ENCODE results near the gene GPC6. TPM values are rescaled to one million over a fixed set of nuclear protein-coding genes. Genes with fewer than 3 reads are reported as not detected.
"Not testable (repeated sequence)": the region's sequence is repeated elsewhere in the genome, so short reads cannot be mapped to it uniquely, and the experiment has no call there.

GPC6 gene
- polyA plus RNA-seq, 1 donor, result 66.0 TPM

DNA sequence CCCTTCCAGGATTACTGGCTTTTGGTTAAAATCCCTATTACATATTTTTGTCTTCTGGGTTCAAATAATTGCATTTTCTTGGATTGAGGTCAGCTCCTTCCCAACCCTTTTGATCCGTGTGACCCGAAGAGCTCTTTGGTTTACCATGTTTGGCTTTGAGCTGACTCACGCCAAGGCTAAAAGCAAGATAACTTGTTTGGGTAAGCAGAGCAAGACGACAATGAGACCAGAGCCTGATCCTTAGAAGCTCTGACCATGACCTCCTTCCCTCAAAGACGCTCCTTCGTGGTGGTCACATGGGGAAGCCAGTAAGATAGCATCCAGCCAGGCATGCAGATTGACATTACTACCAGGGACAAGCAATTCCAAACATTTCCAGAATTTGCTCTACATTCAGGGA is 1099.0 kb downstream of the GPC6 start:
- DNase-seq, result no peak

GRCh38 chr13:94327318-94327717 is 1100.7 kb downstream of the GPC6 start:
- peak; percentile 54 for DNase-seq

- DNase-seq, result no peak
Measured at GRCh38 chr13:94328381-94329041, 1101.9 kb downstream of the GPC6 start.

DNA sequence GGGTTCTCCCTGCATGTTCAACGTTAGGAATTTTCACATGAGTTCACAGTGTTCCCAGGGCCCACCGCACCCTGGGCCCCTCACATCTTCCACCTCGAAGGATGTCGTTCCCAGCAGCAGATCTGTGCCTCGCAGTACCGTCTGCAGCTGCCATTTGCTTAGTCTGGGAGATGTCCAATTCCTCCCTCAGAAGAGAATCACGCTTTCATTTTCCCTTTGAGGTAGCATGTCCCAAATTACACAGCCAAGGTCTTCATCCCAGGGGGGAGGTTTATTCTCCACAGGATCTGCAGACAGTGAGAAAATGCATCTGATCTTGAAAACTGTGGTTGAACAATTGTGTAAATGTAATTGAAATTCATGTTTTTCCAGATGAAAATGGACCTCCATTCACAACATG is 1102.7 kb downstream of the GPC6 start:
- DNase-seq, result no peak

DNA sequence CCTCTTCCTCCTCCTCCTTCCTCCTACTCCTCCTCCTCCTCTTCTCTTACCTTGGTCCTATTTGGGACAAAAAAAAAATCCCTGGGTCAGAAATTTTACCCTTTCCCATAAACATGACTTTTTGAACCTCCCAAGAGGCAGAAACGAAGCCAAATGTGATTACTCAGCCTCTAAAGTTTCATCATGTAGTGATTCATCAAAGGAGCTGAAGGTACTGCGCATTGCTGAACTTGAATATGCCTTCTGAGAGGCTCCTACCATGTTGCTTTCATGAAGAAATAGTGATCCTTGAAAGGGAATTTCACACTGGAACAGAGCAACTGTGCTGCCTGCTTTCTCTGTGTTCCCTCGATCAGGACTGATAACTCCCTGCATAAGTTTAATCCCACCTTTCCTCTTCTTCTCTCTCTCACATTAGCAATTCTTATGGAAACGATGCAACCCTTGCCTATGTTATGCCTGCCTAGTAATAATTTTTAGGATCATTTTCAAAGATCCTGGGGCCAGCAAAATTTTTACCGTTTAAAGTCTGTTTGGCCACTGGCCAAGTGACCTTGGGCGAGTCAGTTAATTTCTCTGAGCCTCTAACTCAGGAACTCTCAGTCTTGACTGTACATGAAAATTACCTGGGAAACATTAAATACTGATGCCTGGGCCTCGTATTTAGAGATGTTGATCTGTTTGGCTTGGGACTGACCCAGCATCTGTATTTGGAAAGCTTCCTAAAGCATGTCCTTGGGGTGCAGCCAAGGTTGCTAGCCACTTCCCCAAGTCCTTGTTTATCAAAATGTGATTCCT is 1103.3 kb downstream of the GPC6 start:
- DNase-seq, result no peak

GRCh38 chr13:94330552-94331071 is 1104.0 kb downstream of the GPC6 start:
- DNase-seq, result no peak

GRCh38 chr13:94331281-94331680 is 1104.7 kb downstream of the GPC6 start:
- DNase-seq, result no peak

GRCh38 chr13:94332359-94333096 is 1105.9 kb downstream of the GPC6 start:
- DNase-seq, result no peak

DNA sequence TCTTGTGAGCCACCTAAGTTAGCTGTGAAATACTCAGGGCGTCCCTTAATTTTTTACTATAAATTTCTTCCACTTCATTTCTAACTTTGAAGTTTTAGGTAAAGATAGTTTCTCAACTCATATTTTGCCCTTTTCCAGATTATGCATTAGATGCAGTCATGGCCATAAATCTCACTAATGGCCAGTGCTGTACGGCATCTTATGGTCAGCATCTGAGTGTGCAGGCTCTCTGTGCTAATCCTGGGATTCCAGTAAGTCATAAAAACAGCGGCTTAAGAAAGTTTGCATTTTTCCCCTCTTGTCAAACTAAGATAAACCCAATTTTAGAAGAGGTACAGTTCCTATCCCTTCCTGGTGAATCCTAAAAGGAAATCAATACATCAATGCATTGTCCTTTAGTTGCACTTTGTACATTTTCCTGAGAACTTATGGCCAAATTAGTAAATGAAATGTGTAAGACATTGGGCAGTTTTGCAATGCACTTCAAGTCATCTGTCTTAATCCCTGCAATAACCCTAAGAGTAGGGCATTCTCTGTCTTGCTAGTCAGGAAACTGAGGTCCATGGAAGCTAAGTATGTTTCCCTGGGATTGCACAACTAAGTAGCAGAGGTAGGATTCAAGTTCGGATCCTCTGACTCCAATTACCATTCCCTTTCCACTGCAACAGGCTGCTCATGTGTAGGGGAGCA is 1106.7 kb downstream of the GPC6 start:
- no peak for DNase-seq

- no peak for DNase-seq
Measured at GRCh38 chr13:94335761-94336526, 1109.3 kb downstream of the GPC6 start.

DNA sequence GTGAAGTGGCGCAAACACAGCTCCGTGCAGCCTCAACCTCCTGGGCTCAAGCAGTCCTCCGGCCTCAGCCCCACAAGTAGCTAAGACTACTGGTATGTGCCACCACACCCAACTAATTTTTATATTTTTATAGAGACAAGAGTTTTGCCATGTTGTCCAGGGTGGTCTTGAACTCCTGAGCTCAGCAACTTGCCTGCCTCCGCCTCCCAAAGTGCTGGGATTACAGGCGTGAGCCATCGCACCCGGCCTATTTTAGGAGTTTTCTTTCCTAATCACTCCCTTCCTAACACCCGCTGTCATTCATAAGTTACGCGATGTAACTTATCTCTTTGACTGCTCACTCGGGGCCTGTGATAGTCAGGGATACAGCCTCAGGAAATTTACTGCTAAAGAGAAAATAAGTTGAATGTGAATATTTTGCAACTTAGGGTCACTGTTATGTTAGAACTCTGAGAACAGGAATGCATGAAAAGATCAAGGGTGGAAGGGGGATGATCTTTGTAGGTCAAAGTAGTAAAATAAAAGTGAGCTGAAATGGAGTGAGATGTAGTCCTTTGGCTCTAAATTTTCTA is 1112.6 kb downstream of the GPC6 start:
- no peak for DNase-seq

- DNase-seq, result no peak
Measured at GRCh38 chr13:94342436-94343242, 1116.0 kb downstream of the GPC6 start.

DNA sequence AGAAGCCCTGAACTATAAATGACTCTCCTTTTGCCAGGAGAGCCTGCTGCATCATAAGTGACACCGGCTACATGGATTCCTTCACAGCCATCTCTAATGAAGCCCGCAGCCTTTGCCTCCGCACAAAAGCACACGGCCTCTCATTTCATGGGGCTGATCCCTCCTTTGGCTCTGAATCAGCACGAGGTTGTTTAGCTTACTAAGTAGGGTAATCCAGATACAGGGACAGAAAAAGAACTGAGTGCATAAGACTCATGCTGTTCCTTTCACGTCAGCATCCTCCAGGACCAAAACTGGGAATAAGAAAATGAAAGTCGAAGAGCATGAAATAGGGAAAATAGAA is 1116.6 kb downstream of the GPC6 start:
- DNase-seq, result no peak

- DNase-seq, result not testable (repeated sequence)
Measured at GRCh38 chr13:94343687-94344086, 1117.1 kb downstream of the GPC6 start.

DNA sequence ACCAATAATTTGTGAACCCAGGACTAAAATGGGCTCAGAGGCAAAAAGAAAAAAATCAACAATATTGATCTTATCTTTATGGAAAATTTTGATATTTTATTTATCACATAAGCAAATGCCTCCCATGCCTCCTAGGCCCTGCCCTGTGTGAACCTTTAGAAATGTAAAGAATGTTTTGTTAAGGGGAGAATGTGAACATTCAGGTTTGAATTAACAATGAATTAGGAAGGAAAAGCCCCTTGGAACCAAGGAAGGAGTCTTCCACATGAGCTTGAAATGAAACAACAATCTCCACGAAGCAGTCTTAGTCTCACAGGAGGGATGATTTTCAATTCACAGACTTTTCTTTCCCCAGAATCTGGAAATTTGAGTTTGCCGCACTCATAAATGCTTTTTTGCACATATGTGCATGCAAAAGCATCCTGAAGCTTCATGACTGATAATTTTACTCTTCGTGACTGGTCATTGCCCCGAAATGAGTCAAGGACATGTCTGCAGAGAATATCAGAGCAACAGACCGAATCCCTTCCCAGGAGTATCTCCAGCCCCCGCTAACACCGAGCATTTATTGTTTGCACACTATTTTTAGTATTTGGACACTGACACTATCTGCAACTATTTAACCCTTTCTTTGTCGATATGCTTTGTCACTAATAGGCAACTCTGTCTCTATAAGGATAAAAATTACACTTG is 1117.7 kb downstream of the GPC6 start:
- DNase-seq, result no peak

- no peak for DNase-seq
Measured at GRCh38 chr13:94345374-94346195, 1119.0 kb downstream of the GPC6 start.

DNA sequence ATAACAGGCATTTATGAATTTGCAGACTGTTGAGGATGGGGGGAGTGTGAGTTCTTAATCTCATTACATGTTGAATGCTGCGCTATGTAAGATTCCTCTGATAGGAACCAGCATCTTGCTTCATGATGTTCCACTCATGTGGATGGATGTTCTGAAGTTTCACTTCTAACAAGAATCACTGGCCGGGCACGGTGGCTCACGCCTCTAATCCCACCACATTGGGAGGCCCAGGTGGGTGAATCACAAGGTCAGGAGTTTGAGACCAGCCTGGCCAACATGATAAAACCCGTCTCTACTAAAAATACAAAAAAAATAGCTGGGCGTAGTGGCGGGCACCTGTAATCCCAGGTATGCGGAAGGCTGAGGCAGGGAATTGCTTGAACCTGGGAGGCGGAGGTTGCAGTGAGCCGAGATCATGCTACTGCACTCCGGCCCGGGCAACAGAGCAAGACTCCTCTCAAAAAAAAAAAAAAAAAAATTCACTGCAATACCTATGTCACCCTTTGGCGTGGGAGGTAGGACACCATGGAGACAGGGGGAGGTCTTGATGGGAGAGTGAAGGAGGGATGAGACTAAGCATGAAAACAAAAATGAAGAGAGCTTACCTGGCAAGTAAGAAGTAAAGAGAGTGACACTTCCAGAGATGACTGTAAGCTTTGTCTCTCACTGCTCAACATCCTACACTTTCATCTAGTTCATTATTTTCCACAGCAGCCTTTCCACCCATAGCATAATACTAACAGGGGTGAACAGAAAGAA is 1119.8 kb downstream of the GPC6 start:
- DNase-seq, result no peak

Measured in left kidney (tissue), 2 donors.